ENCODE measurements around the gene TMEM52.
A peak's percentile ranks its signal among the peaks of the same experiment; 100 is the strongest.
"Not testable (repeated sequence)": the region's sequence is repeated elsewhere in the genome, so short reads cannot be mapped to it uniquely, and the experiment has no call there.

TMEM52 gene

DNA sequence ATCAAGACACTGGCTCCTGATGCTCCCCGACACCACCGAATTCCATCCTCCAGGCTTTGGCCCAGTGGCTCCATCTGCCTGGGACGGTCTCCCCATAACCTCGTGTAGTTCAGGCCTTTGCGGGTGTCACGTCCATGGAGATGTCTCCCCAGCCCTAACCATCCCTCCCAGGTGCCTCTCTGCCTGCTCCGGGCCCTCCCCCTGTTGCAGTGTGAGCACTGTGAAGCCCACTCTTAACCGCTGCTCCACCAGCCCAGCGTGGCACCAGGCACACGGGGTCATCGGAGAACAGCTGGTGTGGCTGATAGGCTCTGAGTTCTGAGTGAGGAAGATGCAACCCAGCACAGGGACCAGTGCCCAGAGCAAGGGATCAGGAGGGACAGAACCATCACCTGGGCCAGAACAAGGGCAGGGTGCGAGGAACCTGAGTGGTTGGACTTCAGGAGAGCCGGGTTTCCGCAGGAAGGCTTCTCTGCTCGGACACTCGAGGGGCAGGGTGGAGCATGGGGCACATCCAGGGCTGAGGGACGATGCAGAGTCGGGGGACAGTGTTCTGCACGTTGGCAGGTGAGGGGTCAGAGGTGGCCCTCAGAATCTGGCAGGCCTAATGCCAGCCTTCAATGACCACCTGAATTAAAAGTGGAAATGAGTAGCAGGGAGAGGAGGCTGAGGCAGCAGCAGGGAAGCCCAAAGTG lies 25.6 kb downstream of the TMEM52 start:
- no peak for DNase-seq

DNA sequence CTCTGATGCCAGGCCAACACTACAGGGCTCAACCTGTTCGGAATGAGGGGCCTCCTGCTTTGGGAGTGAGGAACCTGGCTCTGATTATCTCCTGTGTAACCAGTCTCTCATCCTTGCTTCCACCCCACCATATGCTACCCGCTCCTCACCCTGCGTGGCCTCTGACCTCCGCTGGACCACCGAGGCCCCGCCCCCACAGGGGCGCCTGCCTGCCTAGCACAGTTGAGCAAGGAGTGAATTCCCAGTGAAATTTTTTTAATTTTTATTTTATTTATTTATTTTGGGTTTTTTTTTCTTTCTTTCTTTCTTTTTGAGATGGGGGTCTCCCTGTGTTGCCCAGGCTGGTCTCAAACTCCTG lies 26.3 kb downstream of the TMEM52 start:
- DNase-seq, result no peak

DNA sequence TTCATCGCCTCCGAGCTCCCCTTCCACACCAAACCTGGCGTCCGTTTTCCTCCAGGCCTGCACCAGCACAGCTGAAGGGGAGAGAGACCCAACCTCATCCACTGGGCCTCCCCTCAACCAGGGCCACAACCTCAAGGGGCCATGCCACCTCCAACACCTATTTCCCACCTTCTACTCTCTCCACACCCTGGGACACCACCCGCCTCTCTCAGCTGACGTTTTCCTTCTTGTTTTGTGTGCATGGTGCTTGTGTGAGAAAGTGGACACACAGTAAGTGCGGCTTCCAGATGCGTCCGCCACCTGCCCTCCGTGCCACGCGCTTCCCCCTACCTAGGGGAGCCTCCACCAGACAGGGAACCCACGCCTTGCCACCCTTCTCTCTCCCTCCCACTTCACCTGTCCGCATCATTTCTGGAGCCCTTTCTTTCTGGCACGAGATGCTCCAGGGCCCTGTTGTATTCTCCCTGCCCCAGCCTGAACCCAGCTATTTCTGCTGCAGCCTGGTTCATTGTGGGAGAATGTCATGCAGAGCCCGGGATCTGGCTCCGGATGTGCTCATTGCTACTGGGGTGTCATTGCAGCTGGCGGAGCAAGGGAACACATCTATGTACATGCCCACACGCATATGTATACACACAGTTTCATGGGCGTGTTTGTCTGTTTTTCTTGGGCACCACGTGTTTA lies 26.9 kb downstream of the TMEM52 start:
- DNase-seq, result peak; percentile 43

DNA sequence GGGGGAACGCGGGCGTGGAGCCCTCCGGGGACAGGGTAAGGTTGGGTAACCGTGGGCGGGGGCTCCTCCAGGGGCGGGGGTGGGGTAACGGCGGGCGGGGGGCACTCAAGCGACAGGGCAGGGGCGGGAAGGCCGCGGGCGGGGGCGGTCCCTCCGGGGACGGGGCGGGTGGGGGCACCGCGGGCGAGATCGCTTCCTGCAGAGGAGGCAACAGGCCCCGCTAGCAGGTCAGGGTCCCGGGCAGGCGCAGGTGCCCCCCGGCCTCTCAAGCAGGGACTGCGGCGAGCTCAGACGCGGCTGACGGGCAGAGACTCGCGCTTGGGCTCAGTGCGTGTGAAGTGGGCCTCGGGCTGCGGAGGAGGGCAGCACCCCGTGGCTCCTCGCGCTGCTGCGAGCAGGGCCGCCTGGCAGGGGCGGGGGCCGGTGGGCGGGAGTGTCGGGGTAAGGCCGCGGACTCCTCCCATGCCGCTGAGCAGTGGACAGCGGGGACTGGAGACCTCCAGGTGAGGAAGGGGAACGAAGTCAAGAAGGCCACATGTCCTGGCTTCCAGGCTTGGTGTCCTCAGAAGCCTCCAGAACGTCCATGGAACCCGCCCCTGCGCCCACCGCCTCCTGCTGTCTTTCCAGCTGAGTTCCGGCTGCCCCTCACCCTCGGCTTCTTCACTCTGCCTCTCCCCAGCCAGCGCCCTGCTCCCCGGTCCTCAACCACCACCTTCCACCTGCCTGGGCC lies 27.6 kb downstream of the TMEM52 start:
- peak; percentile 76 for DNase-seq

DNA sequence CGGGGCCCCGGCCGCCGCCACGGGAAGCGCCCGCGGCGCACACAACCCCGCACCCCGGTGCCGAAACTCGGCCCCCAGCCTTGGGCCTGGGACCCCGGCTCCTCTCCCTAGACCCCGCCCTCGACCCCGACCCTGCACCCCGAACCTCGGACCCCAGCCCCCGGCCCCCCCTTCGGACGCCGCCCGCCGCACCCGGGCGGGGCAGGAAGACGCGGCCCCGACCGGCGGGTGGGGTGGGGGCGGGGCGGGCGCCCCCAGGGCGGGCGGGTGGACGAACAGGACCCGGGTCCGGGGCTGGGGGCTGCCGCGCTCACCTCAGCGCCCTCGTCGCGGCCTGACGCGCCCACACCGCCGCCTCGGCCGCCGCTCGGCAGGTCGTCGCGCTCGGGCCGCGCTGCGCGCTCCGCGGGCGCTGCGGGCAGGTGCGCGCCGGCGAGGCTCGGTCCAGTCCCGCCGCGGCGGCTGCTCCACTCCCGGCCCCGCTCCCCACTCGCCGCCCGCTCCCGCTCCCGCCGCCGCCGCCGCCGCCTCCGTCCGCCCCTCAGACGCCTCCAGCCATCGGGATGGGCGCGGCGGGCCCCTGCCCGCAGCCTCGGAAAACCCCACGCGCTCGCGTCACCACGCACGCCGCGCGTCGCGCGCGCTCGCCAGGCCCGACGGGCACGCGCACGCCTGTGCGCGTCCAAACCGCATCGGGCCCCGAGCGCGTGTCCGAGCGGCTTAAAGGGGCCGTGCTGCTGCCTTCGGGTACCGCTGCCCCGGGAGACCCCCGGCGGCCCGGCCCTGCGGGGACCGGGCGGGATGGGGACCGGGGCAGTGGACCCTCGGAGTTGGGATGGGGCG lies 28.4 kb downstream of the TMEM52 start, which contains the start of gene GNB1:
TSS of gene GNB1 (minus strand) at position 582 of the 843 bp plus-strand sequence. CDS start 65,634 bp downstream, outside the sequence.
- peak; percentile 90 for DNase-seq

DNA sequence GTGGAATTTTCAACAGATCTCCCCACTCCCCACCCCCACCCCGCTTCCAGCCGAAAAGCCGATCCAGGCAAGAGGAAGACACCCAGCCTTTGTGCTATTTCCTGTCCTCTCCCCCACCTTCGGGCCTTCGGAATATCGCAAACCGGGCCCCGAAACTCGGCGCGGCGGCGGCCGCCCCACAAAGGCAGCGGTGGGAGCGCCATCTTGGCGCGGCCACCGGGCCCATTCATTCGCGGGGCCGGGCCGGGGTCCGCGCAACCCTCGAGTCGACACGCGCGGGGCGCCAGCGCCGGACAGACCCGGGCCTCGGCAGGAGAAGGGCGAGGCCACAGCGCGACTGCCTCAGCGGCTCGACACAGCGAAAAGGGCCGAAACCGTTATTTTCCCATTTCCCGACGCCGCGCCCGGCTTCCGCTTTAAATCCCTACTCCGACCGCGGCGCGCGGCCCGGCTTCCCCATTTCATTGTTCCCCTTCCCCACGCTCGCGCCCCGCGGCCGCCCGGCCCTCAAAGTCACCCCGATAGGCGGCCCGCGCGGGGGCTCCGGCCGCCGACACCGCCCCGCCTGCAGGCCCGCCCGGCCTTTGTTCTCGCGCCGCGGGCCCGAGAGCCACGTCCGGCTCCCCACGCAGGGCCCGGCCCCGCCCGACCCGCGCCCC lies 29.1 kb downstream of the TMEM52 start:
- DNase-seq, result peak; percentile 57

DNA sequence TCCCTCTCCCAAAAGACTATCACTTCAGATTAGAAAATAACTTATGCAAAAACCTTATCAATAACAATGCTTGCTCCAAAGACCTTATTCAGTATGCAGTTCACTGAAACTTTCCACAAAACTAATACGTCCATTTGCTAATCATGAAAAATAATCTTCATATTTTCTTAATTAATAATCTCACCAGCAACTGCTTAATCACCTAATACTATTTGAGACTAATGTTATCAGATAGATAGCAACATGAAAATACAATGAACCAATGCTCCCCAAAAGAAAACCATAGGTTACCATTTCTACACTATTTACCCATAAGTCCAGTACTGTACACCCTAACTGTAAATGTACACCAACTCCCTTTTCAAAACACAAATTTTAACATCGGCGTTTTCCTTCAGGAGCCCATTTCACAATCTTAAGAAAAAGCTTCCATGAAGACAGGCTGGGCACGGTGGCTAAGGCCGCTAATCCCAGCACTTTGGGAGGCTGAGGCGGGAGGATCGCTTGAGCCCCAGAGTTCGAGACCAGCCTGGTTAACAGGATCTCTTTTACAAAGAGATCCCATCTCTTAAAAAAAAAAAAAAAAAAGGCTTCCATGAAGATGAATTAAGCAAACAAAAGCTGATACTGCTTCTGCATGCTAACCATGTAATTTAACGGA lies 29.9 kb downstream of the TMEM52 start:
- no peak for DNase-seq

DNA sequence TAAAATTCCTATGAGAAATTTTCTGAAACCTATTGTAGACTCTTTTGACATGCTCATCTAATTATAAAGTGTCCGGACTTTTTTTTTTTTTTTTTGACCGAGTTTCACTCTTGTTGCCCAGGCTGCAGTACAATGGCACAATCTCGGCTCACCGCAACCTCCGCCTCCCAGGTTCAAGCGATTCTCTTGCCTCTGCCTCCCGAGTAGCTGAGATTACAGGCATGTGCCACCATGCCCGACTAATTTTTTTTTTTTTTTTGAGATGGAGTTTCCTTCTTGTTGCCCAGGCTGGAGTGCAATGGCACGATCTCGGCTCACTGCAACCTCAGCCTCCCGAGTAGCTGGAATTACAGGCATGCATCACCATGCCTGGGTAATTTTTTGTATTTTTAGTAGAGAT lies 35.2 kb downstream of the TMEM52 start:
- DNase-seq, result not testable (repeated sequence)

DNA sequence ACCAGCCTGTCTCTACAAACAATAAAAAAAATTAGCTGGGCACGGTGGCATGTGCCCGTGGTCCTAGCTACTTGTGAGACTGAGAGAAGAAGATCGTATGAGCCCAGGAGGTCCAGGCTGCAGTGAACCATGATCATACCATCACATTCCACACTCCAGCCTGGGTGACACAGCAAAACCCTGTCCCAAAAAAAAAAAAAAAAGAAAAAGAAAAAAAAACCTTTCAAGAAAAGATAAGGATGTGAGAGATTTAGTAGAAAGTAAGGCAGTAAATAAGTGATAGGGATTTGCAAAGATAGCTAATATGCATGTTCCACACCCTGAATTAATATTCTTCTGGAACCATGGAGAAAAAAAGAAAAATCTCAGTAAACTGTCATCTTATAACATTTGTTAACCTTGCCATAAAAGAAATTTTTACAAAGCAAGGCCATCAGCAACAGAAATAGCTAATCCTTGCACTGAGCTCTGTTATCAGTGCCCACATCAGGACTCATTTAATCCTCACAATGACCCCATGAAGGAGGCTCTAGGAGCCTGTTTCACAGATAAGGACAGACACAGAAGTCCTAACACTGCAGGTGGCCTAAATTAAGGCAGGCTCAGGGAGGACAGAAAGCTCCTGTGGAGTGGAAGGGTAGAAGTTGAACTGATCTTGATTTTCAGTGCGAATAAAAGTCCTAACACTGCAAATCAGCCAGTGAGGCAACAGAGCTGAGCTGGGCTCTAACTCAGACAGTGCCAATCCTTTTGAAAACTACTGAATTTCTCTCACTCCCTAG lies 35.8 kb downstream of the TMEM52 start:
- DNase-seq, result no peak

DNA sequence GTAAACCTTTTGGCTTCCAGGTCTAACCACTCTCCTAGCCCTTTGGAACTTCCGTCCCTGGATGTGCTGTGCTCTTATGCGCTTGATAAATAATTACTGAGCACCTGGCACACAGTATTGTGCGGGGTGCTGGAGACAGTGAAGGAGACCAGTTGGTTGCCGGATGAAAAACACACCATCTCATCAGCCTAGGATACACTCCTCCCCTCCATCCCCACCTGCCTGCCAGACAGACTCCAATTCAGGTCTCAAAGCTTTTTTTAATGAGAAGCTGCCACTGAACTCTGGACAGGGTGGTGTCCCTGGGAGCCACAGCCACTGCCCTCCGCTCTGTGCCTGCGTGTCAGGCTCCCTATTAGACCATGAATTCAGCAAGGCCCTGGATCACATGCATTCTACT lies 37.4 kb downstream of the TMEM52 start:
- DNase-seq, result no peak

DNA sequence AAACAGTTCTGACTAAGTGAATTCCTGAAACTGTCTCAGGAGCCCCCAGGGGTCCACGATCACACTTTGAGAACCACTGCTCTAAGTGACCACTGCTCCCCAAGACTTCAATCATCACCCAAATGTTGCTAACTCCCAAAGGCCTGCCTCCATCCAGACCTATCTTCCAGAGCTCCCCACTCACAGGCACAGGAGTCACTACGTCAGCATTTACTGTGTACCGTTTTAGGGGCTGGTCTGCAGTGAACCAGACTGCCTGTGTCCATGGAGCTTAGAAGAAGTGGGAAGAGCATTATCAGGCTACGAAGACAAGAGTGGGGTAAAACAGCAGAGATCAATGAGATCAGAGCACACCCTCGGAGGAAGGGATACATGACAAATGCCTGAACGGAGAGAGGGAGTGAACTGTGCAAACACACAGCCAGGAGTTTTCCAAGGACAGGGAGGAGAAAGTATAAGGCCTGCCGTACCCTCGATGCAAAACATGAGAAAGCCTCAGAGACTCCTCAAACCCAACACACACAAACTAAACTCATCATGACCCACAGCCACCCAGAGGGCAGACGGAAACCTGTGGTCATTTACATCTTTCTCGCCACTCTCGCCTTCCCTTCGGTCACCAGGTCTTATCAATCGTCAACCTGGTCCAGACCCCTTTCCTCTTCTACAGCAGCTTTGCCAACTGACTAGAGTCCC lies 38.3 kb downstream of the TMEM52 start:
- DNase-seq, result no peak

DNA sequence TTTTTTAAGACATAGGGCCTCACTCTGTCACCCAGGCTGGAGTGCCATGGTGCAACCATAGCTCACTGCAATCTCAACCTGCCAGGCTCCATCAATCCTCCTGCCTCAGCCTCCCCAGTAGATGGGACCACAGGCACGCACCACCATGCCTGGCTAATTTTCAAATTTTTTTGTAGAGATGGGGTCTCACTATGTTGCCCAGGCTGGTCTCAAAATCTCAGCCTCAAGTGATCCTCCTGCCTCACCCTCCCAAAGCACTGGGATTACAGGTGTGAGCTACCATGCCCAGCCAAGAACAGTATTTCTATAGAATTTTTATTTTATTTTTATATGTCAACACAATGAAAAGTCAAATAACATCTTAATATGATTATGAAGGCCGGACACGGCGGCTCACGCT lies 39.1 kb downstream of the TMEM52 start:
- no peak for DNase-seq

DNA sequence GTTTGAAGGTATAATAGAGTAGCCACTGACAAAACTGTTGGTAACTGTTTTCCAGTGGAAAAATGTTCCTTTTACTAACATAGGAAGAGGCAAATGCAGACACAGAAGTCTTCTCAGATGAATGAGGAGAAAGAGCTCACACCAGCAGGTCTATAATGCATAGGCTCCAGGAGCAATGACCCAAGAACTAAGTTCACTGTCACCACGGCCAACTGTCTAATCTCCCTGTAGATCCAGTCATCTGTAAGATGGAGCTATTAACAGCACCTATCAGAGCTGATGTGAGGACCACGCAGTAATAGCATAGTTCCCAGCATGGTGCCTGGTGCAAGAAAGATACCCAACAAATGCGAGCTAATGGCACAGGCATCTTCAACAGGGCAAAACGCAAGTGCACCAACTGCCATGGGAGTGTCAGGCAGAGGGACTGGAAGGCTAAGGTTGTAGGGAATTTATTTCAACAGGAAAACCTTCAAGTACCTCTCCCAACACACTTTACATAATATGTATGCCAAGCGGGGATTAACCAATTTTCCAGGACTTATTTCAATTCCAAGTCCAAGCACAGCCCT lies 41.1 kb downstream of the TMEM52 start:
- DNase-seq, result no peak

DNA sequence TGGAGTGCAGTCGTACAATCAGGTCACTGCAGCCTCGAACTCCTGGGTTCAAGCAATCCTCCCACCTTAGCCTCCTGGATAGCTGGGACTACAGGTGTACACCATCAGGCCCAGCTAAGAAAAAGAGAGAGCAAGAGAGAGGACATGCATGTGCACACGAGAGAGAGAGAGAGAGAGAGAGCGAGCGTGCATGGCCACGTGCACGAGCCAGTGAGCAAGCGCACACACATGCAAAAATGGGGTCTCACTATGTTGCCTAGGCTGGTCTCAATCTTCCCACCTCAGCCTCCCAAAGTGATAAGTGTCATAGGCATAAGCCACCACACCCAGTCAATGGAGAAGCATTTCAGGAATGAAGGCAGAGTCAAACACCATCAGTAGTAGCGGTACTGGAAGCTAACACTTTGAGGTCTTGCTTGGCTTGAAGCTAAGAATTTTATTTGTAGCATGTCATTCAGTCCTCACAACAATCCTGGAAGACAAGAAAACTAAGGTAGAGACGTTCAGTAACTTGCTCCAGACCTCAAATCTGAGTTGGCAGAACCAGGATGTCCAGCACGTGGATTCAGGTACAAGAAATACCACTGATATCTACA lies 42.6 kb downstream of the TMEM52 start:
- no peak for DNase-seq

DNA sequence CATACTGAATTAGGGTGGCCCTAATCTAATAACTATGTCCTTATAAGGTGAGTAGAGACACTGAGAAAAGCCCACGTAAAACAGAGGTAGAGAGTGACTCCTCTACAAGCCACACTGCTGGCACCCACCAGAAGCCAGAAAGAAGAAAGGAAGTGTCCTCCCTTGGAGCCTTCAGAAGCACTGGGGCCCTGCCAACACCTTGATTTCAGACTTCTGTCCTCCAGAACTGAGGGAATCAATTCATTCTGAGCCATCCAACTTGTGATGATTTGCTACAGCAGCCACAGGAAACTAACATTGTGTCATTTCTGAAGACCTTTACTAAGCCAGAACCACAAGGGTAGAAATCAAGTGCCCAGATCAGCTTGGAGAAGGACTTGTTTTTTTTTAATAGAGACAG lies 43.1 kb downstream of the TMEM52 start:
- peak; percentile 64 for DNase-seq

DNA sequence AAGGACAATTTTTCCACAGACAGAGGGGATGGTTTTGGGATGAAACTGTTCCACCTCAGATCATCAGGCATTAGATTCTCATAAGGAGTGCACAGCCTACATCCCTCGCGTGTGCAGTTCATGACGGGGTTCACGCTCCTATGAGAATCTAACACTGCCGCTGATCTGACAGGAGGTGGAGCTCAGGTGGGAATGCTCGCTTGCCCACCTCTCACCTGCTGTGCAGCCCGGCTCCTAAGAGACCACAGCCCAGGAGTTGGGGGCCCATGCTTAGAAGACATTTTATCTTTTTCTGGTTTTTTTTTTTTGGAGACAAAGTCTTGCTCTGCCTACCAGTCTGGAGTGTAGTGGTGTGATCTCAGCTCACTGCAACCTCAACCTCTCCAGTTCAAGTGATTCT lies 44.2 kb downstream of the TMEM52 start:
- no peak for DNase-seq

DNA sequence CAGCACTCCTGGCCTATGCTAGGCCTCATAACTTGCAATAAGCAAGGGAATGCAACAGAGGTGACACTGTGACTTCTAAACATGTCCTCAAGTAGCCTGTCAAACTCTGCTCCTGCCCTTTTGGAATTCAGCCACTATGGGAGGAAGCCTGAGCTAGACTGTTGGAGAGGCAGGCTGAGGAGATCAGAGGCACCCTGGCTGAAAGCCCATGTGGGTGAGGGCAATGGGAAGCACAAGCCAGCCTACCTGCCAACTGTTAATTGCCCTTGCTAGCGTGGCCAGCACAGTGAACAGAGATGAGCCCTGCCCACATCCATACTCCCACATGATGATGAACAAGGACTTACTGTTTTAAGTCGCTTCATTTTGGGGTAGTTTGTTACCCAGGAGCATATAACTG lies 45.9 kb downstream of the TMEM52 start:
- no peak for DNase-seq

DNA sequence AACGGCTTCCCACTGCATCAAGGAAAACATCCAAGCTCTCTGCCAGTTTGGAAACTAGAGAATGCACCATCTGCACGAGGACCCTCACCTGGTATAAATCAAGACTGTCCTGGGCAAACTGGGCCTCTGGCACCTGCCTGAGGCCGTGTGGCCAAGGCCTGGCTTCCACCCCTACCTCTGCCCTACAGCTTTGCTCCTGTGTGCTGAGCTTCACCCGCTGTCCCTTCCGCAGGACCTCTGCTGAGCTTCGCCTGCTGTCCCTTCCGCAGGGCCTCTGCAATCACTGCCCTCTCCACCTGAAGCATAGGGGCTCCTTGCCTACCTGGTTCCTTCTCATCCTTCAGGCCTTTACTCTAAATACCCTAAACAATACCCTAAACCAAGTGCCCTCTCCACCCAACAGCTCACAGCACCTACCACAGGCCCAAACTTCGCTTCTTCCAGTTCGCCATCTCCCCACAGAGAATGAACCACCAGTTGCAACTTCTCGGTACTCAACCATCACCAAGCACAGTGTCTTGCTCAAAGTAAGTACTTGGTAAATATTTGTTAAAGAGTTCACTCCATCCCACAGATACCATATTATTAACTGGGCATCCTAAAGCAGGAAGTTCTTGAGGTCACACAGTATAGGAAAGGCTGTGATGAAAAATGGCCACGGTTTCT lies 46.6 kb downstream of the TMEM52 start:
- no peak for DNase-seq

DNA sequence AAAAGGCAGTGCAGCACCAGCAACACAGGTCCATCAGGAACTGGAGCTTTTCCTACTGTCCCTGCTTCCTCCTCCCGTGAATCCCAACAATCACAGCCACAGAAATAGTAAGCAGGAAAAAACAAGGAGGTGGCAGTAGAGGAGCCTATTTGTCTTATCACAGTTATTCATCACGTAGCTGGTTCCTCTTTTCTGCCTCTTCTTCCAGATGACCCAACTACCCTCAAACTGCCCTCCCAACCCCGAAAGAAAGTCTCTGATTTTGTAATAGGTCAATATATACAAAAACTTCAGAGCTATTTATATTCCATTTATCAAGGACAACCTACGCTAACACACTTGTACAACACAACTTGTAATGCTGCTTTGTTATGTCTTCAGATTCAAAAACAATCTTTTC lies 49.6 kb downstream of the TMEM52 start:
- no peak for DNase-seq

Measured in activated CD4-positive, alpha-beta T cell treated with anti-CD3 and anti-CD28 coated beads for 48 hours (primary cell).